Measurements from ENCODE around the gene TBR1. TPM values are rescaled to one million over a fixed set of nuclear protein-coding genes. Genes with fewer than 3 reads are reported as not detected.

TBR1 gene
- total RNA-seq, 5 donors from 2014 or later (not counting 1 experiment from before 2014, with no cell fraction given), result not detected

- WGBS (ENCODE audit: insufficient coverage), result no CpG with 5 or more reads among the region's 1 CpG
- H3K36me3 Mint-ChIP-seq, result peaks cover 14% of the 10 kb centered on the region
- H3K9me3 Mint-ChIP-seq, result no peaks in the 10 kb centered on the region
- peaks cover 0 to 7% of the 10 kb centered on the region in 2 experiments for H3K27me3 ChIP-seq (replicated peaks in 1 of 2; ENCODE audit: control insufficient read depth in 2 of 2, extremely low read depth in 1 of 2, insufficient read depth in 2 of 2, low read length in 1 of 2)
- ATAC-seq (replicated peaks in 1 of 4), result no peak
- no peak for DNase-seq
- no peaks in the 10 kb centered on the region for H3K36me3 ChIP-seq (ENCODE audit: control insufficient read depth in 2 of 2, extremely low read depth in 1 of 2, insufficient read depth in 1 of 2, low read length in 1 of 2)
- CTCF ChIA-PET, result no interaction called here
- H3K4me3 Mint-ChIP-seq, result no peak overlapping the region
- no peak overlapping the region for H3K27ac ChIP-seq (ENCODE audit: low read length)
- no peak overlapping the region for H3K4me3 ChIP-seq (ENCODE audit: control insufficient read depth in 1 of 2, extremely low read depth in 1 of 2, low read length in 1 of 2)
- no peak overlapping the region for H3K27ac Mint-ChIP-seq
- peaks cover 0 to 6% (median 4%) of the 10 kb centered on the region in 3 donors for H3K4me1 Mint-ChIP-seq
- peaks cover 0 to 6% of the 10 kb centered on the region in 2 experiments for H3K4me1 ChIP-seq (ENCODE audit: control insufficient read depth in 1 of 2, extremely low read depth in 1 of 2, insufficient read depth in 2 of 2, low read length in 2 of 2)
- POLR2A ChIA-PET, result no interaction called here
- H3K9me3 ChIP-seq, result no peaks in the 10 kb centered on the region
- H3K27me3 Mint-ChIP-seq, result peaks cover 4 to 6% of the 10 kb centered on the region in 2 donors
Observed at GRCh38 chr2:161409308-161409907, 6.7 kb upstream of the TBR1 start.

- POLR2A ChIA-PET, result no interaction called here
- no peaks in the 10 kb centered on the region for H3K9me3 ChIP-seq
Observed at GRCh38 chr2:161412346-161412745, 3.8 kb upstream of the TBR1 start.

GRCh38 chr2:161414042-161415033 is 1.8 kb upstream of the TBR1 start:
- WGBS (ENCODE audit: insufficient coverage), result 12% methylated on average over 63 of the region's 69 CpGs
- DNase-seq, result peak in 1 of 35 experiments; percentile 12
- peaks cover 7 to 53% of the 10 kb centered on the region in 2 experiments for H3K27me3 ChIP-seq (replicated peaks in 1 of 2; ENCODE audit: control insufficient read depth in 2 of 2, extremely low read depth in 1 of 2, insufficient read depth in 2 of 2, low read length in 1 of 2)
- ChIA-PET CTCF (no interaction called here), POLR2A (no interaction called here)
- no peaks in the 10 kb centered on the region for H3K9me3 ChIP-seq
- Mint-ChIP-seq H3K4me1 (peaks cover 45 to 46% (median 45%) of the 10 kb centered on the region in 3 donors), H3K27me3 (peaks cover 49 to 50% of the 10 kb centered on the region in 2 donors), H3K36me3 (peaks cover 7% of the 10 kb centered on the region), H3K27ac (no peak overlapping the region), H3K9me3 (no peaks in the 10 kb centered on the region), H3K4me3 (peak overlapping the region; percentile 58 to 85 (median 71))
- no peak overlapping the region for H3K27ac ChIP-seq (ENCODE audit: low read length)
- peak; percentile 41 to 61 (median 58) for ATAC-seq (replicated peaks in 1 of 4)
- H3K4me1 ChIP-seq (ENCODE audit: control insufficient read depth in 1 of 2, extremely low read depth in 1 of 2, insufficient read depth in 2 of 2, low read length in 2 of 2), result peaks cover 5 to 43% of the 10 kb centered on the region in 2 experiments
- H3K4me3 ChIP-seq (ENCODE audit: control insufficient read depth in 1 of 2, extremely low read depth in 1 of 2, low read length in 1 of 2), result peak overlapping the region; percentile 26 to 64
- H3K36me3 ChIP-seq (ENCODE audit: control insufficient read depth in 2 of 2, extremely low read depth in 1 of 2, insufficient read depth in 1 of 2, low read length in 1 of 2), result no peaks in the 10 kb centered on the region

More at GRCh38 chr2:161412346-161412745, 3.8 kb upstream of the TBR1 start:
- peaks cover 5 to 36% of the 10 kb centered on the region in 2 experiments for H3K27me3 ChIP-seq (replicated peaks in 1 of 2; ENCODE audit: control insufficient read depth in 2 of 2, extremely low read depth in 1 of 2, insufficient read depth in 2 of 2, low read length in 1 of 2)
- no peak overlapping the region for H3K27ac Mint-ChIP-seq
- DNase-seq (no peak), ATAC-seq (replicated peaks in 1 of 4) (no peak)
- no peak overlapping the region for H3K4me3 Mint-ChIP-seq
- CTCF ChIA-PET, result no interaction called here
- no peak overlapping the region for H3K4me3 ChIP-seq (ENCODE audit: control insufficient read depth in 1 of 2, extremely low read depth in 1 of 2, low read length in 1 of 2)
- H3K27me3 Mint-ChIP-seq, result peaks cover 30 to 31% of the 10 kb centered on the region in 2 donors
- no peaks in the 10 kb centered on the region for H3K9me3 Mint-ChIP-seq
- no peak overlapping the region for H3K27ac ChIP-seq (ENCODE audit: low read length)
- H3K4me1 Mint-ChIP-seq, result peaks cover 26 to 30% (median 28%) of the 10 kb centered on the region in 3 donors
- no peaks in the 10 kb centered on the region for H3K36me3 ChIP-seq (ENCODE audit: control insufficient read depth in 2 of 2, extremely low read depth in 1 of 2, insufficient read depth in 1 of 2, low read length in 1 of 2)
- H3K4me1 ChIP-seq (ENCODE audit: control insufficient read depth in 1 of 2, extremely low read depth in 1 of 2, insufficient read depth in 2 of 2, low read length in 2 of 2), result peaks cover 5 to 34% of the 10 kb centered on the region in 2 experiments
- peaks cover 14% of the 10 kb centered on the region for H3K36me3 Mint-ChIP-seq

GRCh38 chr2:161415034-161415986 is 787 bp upstream of the TBR1 start:
- POLR2A ChIA-PET, result interaction anchor here in 1 of 2 donors (0.6 to 1.0 kb wide), 3 partner anchors 479 to 903 kb away, joined by 3 read pairs; partner anchors contain the start of gene IFIH1
- peak; percentile 32 to 59 (median 46) for ATAC-seq (replicated peaks in 1 of 4)
- H3K27me3 ChIP-seq (replicated peaks in 1 of 2; ENCODE audit: control insufficient read depth in 2 of 2, extremely low read depth in 1 of 2, insufficient read depth in 2 of 2, low read length in 1 of 2), result peaks cover 11 to 55% of the 10 kb centered on the region in 2 experiments

GRCh38 chr2:161416708-161417437 is 776 bp downstream of the TBR1 start:
- H3K9me3 Mint-ChIP-seq, result no peaks in the 10 kb centered on the region
- Histone ChIP-seq H3K4me3 (ENCODE audit: control insufficient read depth in 1 of 2, extremely low read depth in 1 of 2, low read length in 1 of 2) (no peak overlapping the region), H3K27ac (ENCODE audit: low read length) (no peak overlapping the region), H3K9me3 (no peaks in the 10 kb centered on the region), H3K4me1 (ENCODE audit: control insufficient read depth in 1 of 2, extremely low read depth in 1 of 2, insufficient read depth in 2 of 2, low read length in 2 of 2) (peaks cover 5 to 43% of the 10 kb centered on the region in 2 experiments), H3K27me3 (replicated peaks in 1 of 2; ENCODE audit: control insufficient read depth in 2 of 2, extremely low read depth in 1 of 2, insufficient read depth in 2 of 2, low read length in 1 of 2) (peaks cover 23 to 62% of the 10 kb centered on the region in 2 experiments), H3K36me3 (ENCODE audit: control insufficient read depth in 2 of 2, extremely low read depth in 1 of 2, insufficient read depth in 1 of 2, low read length in 1 of 2) (no peaks in the 10 kb centered on the region)
- peak overlapping the region in 1 of 2 donors; percentile 18 for H3K27ac Mint-ChIP-seq
- ChIA-PET POLR2A (no interaction called here), CTCF (interaction anchor here in 1 of 2 donors (1.2 kb wide), 1 partner anchor 10 kb away, joined by 3 read pairs; no protein-coding TSS in a partner anchor)
- ATAC-seq (replicated peaks in 1 of 4) (peak in 3 of 4 experiments; percentile 17 to 22 (median 19)), DNase-seq (peak in 1 of 35 experiments; percentile 9)
- H3K4me1 Mint-ChIP-seq, result peaks cover 46 to 48% (median 48%) of the 10 kb centered on the region in 3 donors
- H3K36me3 Mint-ChIP-seq, result no peaks in the 10 kb centered on the region
- H3K27me3 Mint-ChIP-seq, result peaks cover 72 to 74% of the 10 kb centered on the region in 2 donors
- 13% methylated on average over 40 of the region's 41 CpGs for WGBS (ENCODE audit: insufficient coverage)
- H3K4me3 Mint-ChIP-seq, result peak overlapping the region in 2 of 3 donors; percentile 58 to 85

More at GRCh38 chr2:161415034-161415986, 787 bp upstream of the TBR1 start:
- H3K27ac Mint-ChIP-seq, result no peak overlapping the region
- peaks cover 57 to 58% of the 10 kb centered on the region in 2 donors for H3K27me3 Mint-ChIP-seq
- H3K4me1 ChIP-seq (ENCODE audit: control insufficient read depth in 1 of 2, extremely low read depth in 1 of 2, insufficient read depth in 2 of 2, low read length in 2 of 2), result peaks cover 5 to 43% of the 10 kb centered on the region in 2 experiments
- peaks cover 46 to 48% (median 46%) of the 10 kb centered on the region in 3 donors for H3K4me1 Mint-ChIP-seq
- H3K9me3 Mint-ChIP-seq, result no peaks in the 10 kb centered on the region
- CTCF ChIA-PET, result interaction anchor here (0.6 kb wide), 2 partner anchors 190 to 265 kb away, joined by 3 to 5 read pairs; no protein-coding TSS in a partner anchor
- DNase-seq, result peak in 2 of 35 experiments; percentile 10 to 21
- peaks cover 7% of the 10 kb centered on the region for H3K36me3 Mint-ChIP-seq
- peak overlapping the region; percentile 58 to 85 (median 71) for H3K4me3 Mint-ChIP-seq
- no peak overlapping the region for H3K27ac ChIP-seq (ENCODE audit: low read length)
- H3K4me3 ChIP-seq (ENCODE audit: control insufficient read depth in 1 of 2, extremely low read depth in 1 of 2, low read length in 1 of 2), result peak overlapping the region; percentile 26 to 64
- no peaks in the 10 kb centered on the region for H3K36me3 ChIP-seq (ENCODE audit: control insufficient read depth in 2 of 2, extremely low read depth in 1 of 2, insufficient read depth in 1 of 2, low read length in 1 of 2)
- 10% methylated on average over 11 of the region's 29 CpGs for WGBS (ENCODE audit: insufficient coverage)
- no peaks in the 10 kb centered on the region for H3K9me3 ChIP-seq

Data from T-cell (primary cell).